OCI-LY7 (cell line): ENCODE data around the gene RNF133.

Experiments
- EZH2phosphoT487 ChIP-seq: fragments of 200-600 bp; sonication (generic); IDR thresholded peaks from 2 replicates; pipeline ENCODE4 v1.6.1; 2018; ENCODE audit warnings: low read depth, borderline replicate concordance, mild to moderate bottlenecking, mixed run types, antibody characterized with exemption, low read length, moderate library complexity, mixed read lengths
- TF ChIP-seq, protein P1 (sequence below): fragments of 200-600 bp; sonication (generic); conservative IDR thresholded peaks from 2 replicates; pipeline ENCODE4 v1.5.1; 2014; ENCODE audit warnings: mild to moderate bottlenecking, antibody characterized with exemption, low read length, moderate library complexity, mixed read lengths

DNA sequence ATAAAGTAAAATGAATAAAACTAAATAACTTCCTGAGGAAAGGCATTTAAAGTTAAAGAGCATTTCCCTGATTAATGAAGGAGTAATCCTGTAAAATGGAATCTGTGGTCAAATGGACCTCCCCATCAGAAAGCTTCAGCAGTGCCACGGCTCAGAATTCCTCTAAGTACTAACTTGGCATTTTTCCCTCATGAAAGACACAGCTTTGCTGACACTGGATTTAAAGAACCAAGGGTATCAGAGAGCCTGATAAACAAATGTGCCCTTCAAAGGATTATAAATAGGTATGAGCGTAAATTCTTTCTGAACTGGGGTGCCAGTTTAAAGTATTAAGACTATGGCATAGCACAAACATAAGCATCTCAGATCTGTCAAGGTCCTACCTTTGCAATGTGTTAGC is 28.0 kb upstream of the RNF133 start:
- TF ChIP-seq, protein P1, sequence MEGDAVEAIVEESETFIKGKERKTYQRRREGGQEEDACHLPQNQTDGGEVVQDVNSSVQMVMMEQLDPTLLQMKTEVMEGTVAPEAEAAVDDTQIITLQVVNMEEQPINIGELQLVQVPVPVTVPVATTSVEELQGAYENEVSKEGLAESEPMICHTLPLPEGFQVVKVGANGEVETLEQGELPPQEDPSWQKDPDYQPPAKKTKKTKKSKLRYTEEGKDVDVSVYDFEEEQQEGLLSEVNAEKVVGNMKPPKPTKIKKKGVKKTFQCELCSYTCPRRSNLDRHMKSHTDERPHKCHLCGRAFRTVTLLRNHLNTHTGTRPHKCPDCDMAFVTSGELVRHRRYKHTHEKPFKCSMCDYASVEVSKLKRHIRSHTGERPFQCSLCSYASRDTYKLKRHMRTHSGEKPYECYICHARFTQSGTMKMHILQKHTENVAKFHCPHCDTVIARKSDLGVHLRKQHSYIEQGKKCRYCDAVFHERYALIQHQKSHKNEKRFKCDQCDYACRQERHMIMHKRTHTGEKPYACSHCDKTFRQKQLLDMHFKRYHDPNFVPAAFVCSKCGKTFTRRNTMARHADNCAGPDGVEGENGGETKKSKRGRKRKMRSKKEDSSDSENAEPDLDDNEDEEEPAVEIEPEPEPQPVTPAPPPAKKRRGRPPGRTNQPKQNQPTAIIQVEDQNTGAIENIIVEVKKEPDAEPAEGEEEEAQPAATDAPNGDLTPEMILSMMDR: no peak
- no peak for TF ChIP-seq EZH2phosphoT487
